Fibroblast of pulmonary artery (primary cell): ENCODE results near the gene TSPAN9.

Source experiments
- DNase-seq: peaks from one replicate; pipeline ENCODE4 v3.0.0-alpha.2; 2010; ENCODE audit warnings: low read depth
- H3K4me3 ChIP-seq: replicated peaks from 2 replicates; pipeline ENCODE4 v1.5.1; 2011; ENCODE audit warnings: low read depth, mild to moderate bottlenecking, control low read depth, low read length, moderate library complexity
- CTCF ChIP-seq: IDR thresholded peaks from 2 replicates; pipeline ENCODE4 v1.5.1; 2011; ENCODE audit warnings: mild to moderate bottlenecking, control low read depth, low read length, inconsistent platforms; ENCODE audit errors: missing control alignments

Gene TSPAN9

GRCh38 chr12:3176754-3177153 is 99.6 kb downstream of the TSPAN9 start:
- no peak for DNase-seq
- TF ChIP-seq CTCF: no peak
- H3K4me3 ChIP-seq: no peak overlapping the region

DNA sequence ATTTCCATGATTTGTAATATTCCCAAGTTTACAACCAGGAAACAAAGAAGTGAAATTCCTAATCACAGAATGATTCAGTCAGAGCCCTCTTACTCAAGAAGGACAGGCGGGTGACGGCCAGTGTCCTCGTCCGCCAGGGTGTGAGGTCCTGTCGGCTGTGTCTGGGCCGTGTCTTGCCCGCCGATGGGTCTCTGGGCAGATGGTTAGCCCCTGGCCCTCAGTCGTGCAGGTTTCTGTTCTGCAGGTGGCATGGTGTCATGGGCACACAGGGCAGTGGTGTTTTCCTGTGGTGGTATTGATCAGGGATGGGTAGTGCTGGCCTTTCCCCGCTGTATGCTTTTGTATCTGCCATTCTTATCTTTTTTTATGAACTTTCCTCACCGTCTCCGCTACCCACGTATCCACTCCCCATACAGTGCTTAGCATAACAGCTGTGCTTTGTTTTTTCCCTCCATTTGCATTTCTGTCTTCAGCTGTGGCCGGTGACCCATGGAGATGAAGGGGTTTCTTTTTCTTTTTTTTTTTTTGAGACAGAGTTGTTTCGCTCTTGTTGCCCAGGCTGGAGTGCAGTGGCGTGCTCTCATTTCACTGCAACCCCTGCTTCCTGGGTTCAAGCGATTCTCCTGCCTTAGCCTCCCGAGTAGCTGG is 100.7 kb downstream of the TSPAN9 start:
- no peak overlapping the region for H3K4me3 ChIP-seq
- no peak for TF ChIP-seq CTCF
- DNase-seq: no peak

DNA sequence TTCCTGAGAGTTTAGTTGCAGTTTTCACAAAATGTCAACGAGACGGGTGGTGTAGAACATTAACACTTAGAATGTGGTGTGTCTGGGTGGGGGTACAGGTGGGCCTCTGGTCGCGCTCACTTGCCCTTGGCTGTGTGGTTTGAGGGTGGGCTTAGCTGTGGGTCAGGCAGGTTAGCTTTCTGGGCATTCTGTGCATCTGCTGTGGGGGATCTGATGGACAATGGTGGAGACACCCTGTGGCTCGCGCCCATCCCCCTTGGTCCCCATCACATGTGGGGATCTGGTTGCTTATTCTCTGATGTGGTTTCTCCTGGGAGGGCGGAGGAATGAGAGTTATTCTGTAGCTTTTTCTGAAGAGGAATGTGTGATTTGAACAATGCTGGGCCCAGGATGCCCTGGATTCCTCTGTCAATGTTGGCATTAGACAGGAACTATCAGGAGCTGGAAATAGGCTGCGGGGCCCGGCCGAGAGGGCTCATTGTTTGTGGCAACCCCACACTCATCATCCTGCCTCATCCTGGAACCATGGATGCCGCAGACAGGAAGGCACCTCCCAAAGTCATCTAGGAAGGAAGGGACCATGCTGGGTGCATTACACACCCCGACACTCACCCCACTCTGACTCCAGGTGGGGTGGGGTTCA is 101.6 kb downstream of the TSPAN9 start:
- no peak overlapping the region for H3K4me3 ChIP-seq
- DNase-seq: no peak
- no peak for TF ChIP-seq CTCF

- H3K4me3 ChIP-seq: no peak overlapping the region
- no peak for TF ChIP-seq CTCF
- DNase-seq: no peak
Observed at GRCh38 chr12:3179731-3180130, 102.6 kb downstream of the TSPAN9 start.

GRCh38 chr12:3182426-3182825 is 105.2 kb downstream of the TSPAN9 start:
- no peak for TF ChIP-seq CTCF
- no peak for DNase-seq
- H3K4me3 ChIP-seq: no peak overlapping the region

- TF ChIP-seq CTCF: no peak
- no peak for DNase-seq
- no peak overlapping the region for H3K4me3 ChIP-seq
Observed at GRCh38 chr12:3184485-3184884, 107.3 kb downstream of the TSPAN9 start.
